Adipocyte (in vitro differentiated cells): ENCODE data around the gene EHMT1.

Experiments
- DNase-seq: peaks from one replicate; pipeline ENCODE4 v3.0.0-alpha.2; 2015; ENCODE audit warnings: low read depth
- H3K27me3 ChIP-seq: replicated peaks from 2 replicates; pipeline ENCODE4 v1.7.0; 2013; ENCODE audit warnings: mild to moderate bottlenecking, low read length, moderate library complexity; ENCODE audit not compliant: control insufficient read depth, insufficient read depth
- H3K36me3 ChIP-seq: 2 replicates; pipeline ENCODE4 v1.7.0; 2013; ENCODE audit warnings: low read length, mild to moderate bottlenecking, moderate library complexity; ENCODE audit not compliant: control insufficient read depth, insufficient read depth, severe bottlenecking
- H3K4me1 ChIP-seq: 2 replicates; pipeline ENCODE4 v1.7.0; 2013; ENCODE audit warnings: mild to moderate bottlenecking, low read length, moderate library complexity; ENCODE audit not compliant: control insufficient read depth, insufficient read depth
- H3K4me3 ChIP-seq: 2 replicates; pipeline ENCODE4 v1.7.0; 2013; ENCODE audit warnings: mild to moderate bottlenecking, low read length, moderate library complexity
- H3K9ac ChIP-seq: 2 replicates; pipeline ENCODE4 v1.7.0; 2013; ENCODE audit warnings: mild to moderate bottlenecking, low read length, moderate library complexity
- H3K9me3 ChIP-seq: 2 replicates; pipeline ENCODE4 v1.7.0; 2013; ENCODE audit warnings: mild to moderate bottlenecking, low read length, moderate library complexity; ENCODE audit not compliant: control insufficient read depth

Gene EHMT1

DNA sequence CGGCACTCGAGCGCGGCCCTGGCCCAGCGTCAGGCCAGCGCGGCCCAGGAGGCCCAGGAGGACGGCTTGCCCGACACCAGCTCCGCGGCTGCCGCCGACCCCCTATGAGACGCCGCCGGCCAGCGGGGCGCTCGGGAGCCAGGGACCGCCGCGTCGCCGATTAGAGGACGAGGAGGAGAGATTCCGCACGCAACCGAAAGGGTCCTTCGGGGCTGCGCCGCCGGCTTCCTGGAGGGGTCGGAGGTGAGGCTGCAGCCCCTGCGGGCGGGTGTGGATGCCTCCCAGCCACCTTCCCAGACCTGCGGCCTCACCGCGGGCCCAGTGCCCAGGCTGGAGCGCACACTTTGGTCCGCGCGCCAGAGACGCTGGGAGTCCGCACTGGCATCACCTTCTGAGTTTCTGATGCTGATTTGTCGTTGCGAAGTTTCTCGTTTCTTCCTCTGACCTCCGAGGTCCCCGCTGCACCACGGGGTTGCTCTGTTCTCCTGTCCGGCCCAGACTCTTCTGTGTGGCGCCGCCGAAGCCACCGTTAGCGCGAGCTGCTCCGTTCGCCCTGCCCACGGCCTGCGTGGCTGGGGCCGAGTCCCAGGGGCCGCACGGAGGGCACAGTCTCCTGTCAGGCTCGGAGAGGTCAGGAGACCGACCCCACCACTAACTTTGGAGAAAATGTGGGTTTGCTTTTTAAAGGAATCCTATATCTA lies 216.2 kb downstream of the EHMT1 start:
- H3K9me3 ChIP-seq: no peaks in the 10 kb centered on the region
- no peaks in the 10 kb centered on the region for H3K4me1 ChIP-seq
- H3K4me3 ChIP-seq: no peak overlapping the region
- peaks cover 60% of the 10 kb centered on the region for H3K36me3 ChIP-seq
- DNase-seq: no peak
- no peaks in the 10 kb centered on the region for H3K27me3 ChIP-seq
- H3K9ac ChIP-seq: no peak overlapping the region

GRCh38 chr9:137836151-137836830 lies 217.5 kb downstream of the EHMT1 start:
- Histone ChIP-seq H3K4me1 (no peaks in the 10 kb centered on the region), H3K9me3 (no peaks in the 10 kb centered on the region), H3K9ac (no peak overlapping the region), H3K27me3 (no peaks in the 10 kb centered on the region), H3K4me3 (no peak overlapping the region), H3K36me3 (peaks cover 55% of the 10 kb centered on the region)
- no peak for DNase-seq

DNA sequence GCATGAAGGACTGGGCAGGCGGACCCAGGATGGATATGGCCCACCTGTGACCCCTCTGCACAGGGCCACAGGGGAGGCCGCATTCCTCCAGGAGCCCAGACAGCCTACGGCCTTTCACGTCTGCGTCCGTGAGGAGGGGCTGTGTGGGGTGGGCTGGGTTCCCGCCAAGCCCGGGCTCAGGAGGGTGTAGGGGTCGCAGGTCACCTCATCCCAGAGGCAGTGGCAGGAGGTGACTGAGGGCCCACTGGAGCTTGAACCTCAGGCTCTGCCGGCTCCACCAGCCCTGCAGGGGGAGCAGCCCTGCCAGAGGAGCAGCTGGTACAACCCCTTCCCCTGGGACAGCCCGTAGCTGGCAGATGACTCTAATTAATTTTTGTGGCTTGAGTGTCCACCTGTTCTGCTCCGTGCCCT lies 218.0 kb downstream of the EHMT1 start:
- no peak for DNase-seq
- no peak overlapping the region for H3K4me3 ChIP-seq
- no peaks in the 10 kb centered on the region for H3K9me3 ChIP-seq
- peaks cover 50% of the 10 kb centered on the region for H3K36me3 ChIP-seq
- H3K9ac ChIP-seq: no peak overlapping the region
- no peaks in the 10 kb centered on the region for H3K27me3 ChIP-seq
- no peaks in the 10 kb centered on the region for H3K4me1 ChIP-seq

GRCh38 chr9:137837345-137838278 lies 218.8 kb downstream of the EHMT1 start:
- Histone ChIP-seq H3K27me3 (no peaks in the 10 kb centered on the region), H3K4me1 (no peaks in the 10 kb centered on the region), H3K4me3 (no peak overlapping the region), H3K36me3 (peaks cover 48% of the 10 kb centered on the region), H3K9me3 (no peaks in the 10 kb centered on the region), H3K9ac (no peak overlapping the region)
- DNase-seq: no peak

- peaks cover 38% of the 10 kb centered on the region for H3K36me3 ChIP-seq
- H3K9ac ChIP-seq: no peak overlapping the region
- DNase-seq: no peak
Observed at GRCh38 chr9:137838576-137838975, 219.8 kb downstream of the EHMT1 start.

GRCh38 chr9:137843355-137843754 lies 224.6 kb downstream of the EHMT1 start:
- peaks cover 3% of the 10 kb centered on the region for H3K36me3 ChIP-seq
- no peak overlapping the region for H3K4me3 ChIP-seq
- no peaks in the 10 kb centered on the region for H3K9me3 ChIP-seq
- DNase-seq: no peak
- H3K4me1 ChIP-seq: no peaks in the 10 kb centered on the region
- H3K9ac ChIP-seq: no peak overlapping the region
- H3K27me3 ChIP-seq: no peaks in the 10 kb centered on the region

More at GRCh38 chr9:137838576-137838975, 219.8 kb downstream of the EHMT1 start:
- Histone ChIP-seq H3K4me1 (no peaks in the 10 kb centered on the region), H3K9me3 (no peaks in the 10 kb centered on the region), H3K27me3 (no peaks in the 10 kb centered on the region), H3K4me3 (no peak overlapping the region)

GRCh38 chr9:137851516-137852267 lies 232.9 kb downstream of the EHMT1 start:
- Histone ChIP-seq H3K4me3 (no peak overlapping the region), H3K9ac (no peak overlapping the region), H3K9me3 (peaks cover 15% of the 10 kb centered on the region), H3K27me3 (no peaks in the 10 kb centered on the region), H3K4me1 (no peaks in the 10 kb centered on the region), H3K36me3 (no peaks in the 10 kb centered on the region)
- no peak for DNase-seq

DNA sequence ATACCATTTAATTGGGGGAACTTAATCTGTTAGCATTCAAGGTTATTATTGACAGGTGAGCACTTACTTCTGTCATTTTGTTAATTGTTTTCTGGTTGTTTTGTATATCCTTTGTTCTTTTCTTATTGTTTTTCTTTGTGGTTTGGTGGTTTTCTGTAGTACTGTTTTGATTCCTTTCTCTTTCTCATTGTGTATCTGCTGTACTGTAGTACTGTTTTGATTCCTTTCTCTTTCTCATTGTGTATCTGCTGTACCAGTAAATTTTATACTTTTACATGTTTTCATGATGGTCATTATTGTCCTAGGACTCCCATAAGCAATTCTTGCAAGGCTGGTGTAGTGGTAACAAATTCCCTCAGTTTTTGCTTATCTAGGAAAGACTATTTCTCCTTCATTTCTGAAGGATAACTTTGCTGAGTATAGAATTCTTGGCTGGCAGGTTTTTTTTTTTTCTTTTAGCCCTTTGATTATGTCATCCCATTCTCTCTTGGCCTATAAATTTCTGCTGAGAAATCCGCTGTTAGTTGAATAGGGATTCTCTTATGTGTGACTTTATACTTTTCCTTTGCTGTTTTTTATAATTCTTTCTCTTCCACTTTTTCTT lies 234.7 kb downstream of the EHMT1 start:
- Histone ChIP-seq H3K36me3 (no peaks in the 10 kb centered on the region), H3K4me3 (no peak overlapping the region), H3K27me3 (no peaks in the 10 kb centered on the region), H3K4me1 (no peaks in the 10 kb centered on the region), H3K9me3 (peaks cover 15% of the 10 kb centered on the region), H3K9ac (no peak overlapping the region)
- no peak for DNase-seq

DNA sequence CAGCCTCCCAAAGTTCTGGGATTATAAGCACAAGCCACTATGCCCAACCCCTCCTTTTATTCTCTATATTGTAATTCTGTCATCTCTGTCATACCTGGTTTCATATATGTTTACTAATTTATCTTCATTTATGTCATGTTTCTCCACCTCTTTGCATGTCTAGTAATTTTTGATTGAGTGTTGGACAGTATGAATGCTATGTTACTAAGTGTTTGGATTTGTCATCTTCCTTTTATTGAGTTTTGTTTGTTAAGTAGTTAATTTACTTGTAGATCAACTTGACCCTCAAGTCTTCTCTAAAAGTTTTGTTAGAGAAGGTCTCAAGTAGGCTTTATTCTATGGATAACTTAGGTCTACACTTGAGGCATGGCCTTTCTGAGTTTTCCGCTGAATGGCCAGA lies 241.6 kb downstream of the EHMT1 start:
- no peak overlapping the region for H3K9ac ChIP-seq
- no peak overlapping the region for H3K4me3 ChIP-seq
- H3K9me3 ChIP-seq: peaks cover 15% of the 10 kb centered on the region
- no peaks in the 10 kb centered on the region for H3K4me1 ChIP-seq
- H3K27me3 ChIP-seq: no peaks in the 10 kb centered on the region
- no peak for DNase-seq
- H3K36me3 ChIP-seq: no peaks in the 10 kb centered on the region

DNA sequence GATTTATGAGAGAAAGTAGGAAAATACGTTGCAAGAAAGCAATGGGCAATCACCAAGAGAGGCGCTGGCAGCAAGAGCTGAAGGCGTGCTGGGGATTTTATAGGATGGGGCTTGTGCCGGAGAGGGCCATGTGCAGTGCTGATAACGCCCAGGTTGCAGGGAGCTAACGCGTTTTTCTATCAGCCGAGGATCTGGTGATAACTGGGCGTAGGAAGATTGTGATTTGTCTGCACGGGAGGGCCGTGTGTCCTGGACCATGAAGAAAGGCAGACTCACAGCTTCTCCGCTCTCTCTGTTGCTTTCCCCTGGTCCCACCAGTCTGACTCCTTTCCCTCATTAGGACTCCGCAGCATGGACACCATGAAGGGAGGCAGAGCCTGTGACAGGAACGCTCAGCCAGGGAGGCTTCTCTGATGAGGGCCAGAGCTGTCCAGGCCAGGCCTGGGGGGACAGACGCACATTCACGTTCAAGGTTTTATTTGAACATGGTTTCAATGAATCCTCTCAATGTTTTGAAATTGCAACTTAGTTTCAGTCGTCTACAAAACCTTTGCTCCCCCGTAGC lies 246.9 kb downstream of the EHMT1 start:
- Histone ChIP-seq H3K36me3 (no peaks in the 10 kb centered on the region), H3K9ac (no peak overlapping the region), H3K9me3 (peaks cover 8% of the 10 kb centered on the region), H3K4me3 (no peak overlapping the region), H3K4me1 (no peaks in the 10 kb centered on the region), H3K27me3 (no peaks in the 10 kb centered on the region)
- no peak for DNase-seq
